GM10248 (cell line): ENCODE results near the gene ANAPC7.

Source experiments
- CTCF ChIA-PET: fragments of 300-600 bp; sonication (Branson Sonifier 250); formaldehyde crosslinking; extraction: SDS; loops from one replicate; lab custom pipeline; 2021; ENCODE audit warnings: antibody characterized with exemption; lab: Yijun Ruan, JAX
- POLR2A ChIA-PET: fragments of 350-650 bp; sonication (Branson Sonifier 250); formaldehyde crosslinking; extraction: SDS; loops from one replicate; lab custom pipeline; 2020; ENCODE audit warnings: antibody characterized with exemption; lab: Yijun Ruan, JAX
- DNase-seq: peaks from one replicate; pipeline ENCODE4 v3.0.0; 2012; ENCODE audit errors: extremely low spot score
- TF ChIP-seq, protein P1 (sequence below): IDR thresholded peaks from 2 replicates; pipeline ENCODE4 v1.5.1; 2012; ENCODE audit warnings: mild to moderate bottlenecking, low read depth; ENCODE audit errors: extremely low read depth, missing control alignments, control extremely low read depth

ANAPC7 gene

DNA sequence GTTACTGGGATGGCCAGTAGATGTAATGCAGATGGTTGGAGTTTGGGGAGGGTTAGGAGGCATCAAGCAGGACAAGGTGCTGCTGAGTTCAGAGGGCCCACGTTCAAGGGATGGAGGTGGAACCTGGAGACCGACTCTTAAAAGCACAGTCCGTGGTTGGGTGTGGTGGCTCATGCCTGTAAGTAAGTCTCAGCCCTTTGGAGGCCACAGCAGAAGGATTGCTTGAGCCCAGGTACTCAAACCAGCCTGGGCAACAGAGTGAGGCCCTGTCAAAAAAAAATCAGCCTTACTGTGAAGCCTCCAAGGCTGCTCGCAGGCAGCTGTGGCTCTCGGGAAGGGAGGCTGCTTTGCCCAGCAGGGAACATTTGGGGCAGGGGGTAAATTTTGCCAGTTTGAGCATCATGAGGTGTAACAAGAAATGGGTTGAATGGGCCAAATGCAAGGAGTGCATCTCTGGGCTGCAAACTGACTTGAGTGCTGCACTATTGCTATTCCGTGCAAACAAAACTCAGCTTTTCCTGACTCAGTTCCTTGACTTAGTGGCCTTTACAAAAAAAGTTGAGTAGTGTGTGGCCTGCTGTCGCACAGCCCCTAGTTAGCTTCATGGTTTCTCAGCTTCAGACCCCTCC, 55.0 kb downstream of the ANAPC7 start:
- ChIA-PET POLR2A (interaction anchor here (0.6 kb wide), 1 partner anchor 636 kb away, joined by 6 read pairs; no protein-coding TSS in a partner anchor), CTCF (interaction anchor here (0.8 to 2.8 kb wide), 7 partner anchors 9 to 83 kb away, joined by 3 to 20 read pairs (median 7); no protein-coding TSS in a partner anchor)
- TF ChIP-seq, protein P1, sequence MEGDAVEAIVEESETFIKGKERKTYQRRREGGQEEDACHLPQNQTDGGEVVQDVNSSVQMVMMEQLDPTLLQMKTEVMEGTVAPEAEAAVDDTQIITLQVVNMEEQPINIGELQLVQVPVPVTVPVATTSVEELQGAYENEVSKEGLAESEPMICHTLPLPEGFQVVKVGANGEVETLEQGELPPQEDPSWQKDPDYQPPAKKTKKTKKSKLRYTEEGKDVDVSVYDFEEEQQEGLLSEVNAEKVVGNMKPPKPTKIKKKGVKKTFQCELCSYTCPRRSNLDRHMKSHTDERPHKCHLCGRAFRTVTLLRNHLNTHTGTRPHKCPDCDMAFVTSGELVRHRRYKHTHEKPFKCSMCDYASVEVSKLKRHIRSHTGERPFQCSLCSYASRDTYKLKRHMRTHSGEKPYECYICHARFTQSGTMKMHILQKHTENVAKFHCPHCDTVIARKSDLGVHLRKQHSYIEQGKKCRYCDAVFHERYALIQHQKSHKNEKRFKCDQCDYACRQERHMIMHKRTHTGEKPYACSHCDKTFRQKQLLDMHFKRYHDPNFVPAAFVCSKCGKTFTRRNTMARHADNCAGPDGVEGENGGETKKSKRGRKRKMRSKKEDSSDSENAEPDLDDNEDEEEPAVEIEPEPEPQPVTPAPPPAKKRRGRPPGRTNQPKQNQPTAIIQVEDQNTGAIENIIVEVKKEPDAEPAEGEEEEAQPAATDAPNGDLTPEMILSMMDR: no peak
- no peak for DNase-seq

DNA sequence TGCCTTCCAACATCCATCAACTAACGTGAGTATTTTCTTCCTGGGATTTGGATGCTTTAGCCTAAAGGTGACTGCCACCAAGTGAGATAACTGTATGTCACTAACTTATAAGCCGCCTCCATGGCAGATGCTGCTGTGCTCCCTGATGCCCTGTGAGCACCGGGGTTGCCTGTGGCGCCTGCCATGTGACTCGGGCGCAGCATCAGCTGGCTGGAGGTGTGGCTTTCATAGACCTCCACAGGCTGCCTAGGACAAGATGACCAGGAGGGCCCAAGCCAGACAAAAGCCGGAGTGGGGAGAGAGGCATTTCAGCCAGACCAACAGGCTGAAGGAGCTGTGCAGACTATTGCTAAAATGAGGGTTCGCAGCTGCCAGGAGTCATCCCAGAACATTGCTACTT, 55.7 kb downstream of the ANAPC7 start:
- POLR2A ChIA-PET: interaction anchor here (0.7 kb wide), 1 partner anchor 311 kb away, joined by 3 read pairs; no protein-coding TSS in a partner anchor
- TF ChIP-seq, protein P1: no peak
- CTCF ChIA-PET: interaction anchor here (0.7 to 2.4 kb wide), 5 partner anchors 8 to 69 kb away, joined by 3 to 14 read pairs (median 5); no protein-coding TSS in a partner anchor
- DNase-seq: no peak

DNA sequence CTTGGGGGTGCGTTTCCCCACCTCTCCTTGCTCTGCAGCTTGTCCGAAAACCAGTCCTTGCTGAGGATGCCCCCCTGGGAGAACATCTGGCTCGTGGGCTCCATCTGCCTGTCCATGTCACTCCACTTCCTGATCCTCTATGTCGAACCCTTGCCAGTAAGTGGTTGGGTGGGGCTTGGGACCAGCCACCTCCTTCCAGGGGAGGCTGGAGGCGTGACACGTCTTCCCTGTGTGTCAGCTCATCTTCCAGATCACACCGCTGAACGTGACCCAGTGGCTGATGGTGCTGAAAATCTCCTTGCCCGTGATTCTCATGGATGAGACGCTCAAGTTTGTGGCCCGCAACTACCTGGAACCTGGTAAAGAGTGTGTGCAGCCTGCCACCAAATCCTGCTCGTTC, 57.5 kb downstream of the ANAPC7 start:
- no peak for DNase-seq
- ChIA-PET POLR2A (no interaction called here), CTCF (interaction anchor here (1.4 kb wide), 1 partner anchor 85 kb away, joined by 6 read pairs; no protein-coding TSS in a partner anchor)
- TF ChIP-seq, protein P1: no peak

DNA sequence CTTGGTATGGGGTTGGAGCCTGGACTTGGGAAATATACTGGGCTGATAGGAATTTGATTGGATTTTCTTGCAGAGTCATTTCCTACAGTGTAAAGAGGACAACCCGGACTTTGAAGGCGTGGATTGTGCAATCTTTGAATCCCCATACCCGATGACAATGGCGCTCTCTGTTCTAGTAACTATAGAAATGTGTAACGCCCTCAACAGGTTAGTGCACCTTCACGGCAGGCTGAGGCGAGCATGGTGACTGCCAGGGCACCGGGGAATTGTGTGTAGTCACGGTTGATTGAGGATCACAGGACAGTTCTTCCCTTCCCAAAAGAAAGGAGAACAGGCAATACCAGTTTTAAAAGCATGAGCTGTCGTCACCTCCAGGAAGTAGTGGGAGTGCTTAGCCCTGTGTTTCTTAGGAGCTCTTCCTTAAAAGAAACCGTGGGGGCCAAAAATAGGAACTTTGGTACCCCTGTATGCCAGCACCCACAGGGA, 58.3 kb downstream of the ANAPC7 start:
- TF ChIP-seq, protein P1: no peak
- ChIA-PET POLR2A (no interaction called here), CTCF (interaction anchor here (1.4 kb wide), 1 partner anchor 86 kb away, joined by 6 read pairs; no protein-coding TSS in a partner anchor)
- no peak for DNase-seq

DNA sequence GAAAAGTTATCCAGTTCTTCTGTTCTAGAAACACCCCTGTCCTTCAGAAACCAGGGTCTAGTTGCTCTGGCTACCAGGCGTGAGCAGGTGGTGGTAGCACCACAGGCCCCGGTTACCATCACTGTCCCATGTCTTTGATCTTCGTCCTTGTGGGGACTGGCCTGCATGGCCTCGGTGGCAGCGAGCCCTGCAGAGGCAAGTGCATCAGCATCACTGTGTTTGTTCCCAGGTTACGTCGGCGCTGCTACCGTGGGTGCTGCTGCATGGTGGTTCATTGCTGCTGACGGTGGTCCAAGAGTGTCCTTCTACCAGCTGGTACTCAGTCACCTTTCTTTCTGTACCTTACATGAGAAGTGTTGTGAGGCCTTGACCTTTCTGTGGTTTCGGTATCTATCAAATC, 58.9 kb downstream of the ANAPC7 start:
- CTCF ChIA-PET: no interaction called here
- no peak for DNase-seq
- POLR2A ChIA-PET: no interaction called here
- TF ChIP-seq, protein P1: no peak

DNA sequence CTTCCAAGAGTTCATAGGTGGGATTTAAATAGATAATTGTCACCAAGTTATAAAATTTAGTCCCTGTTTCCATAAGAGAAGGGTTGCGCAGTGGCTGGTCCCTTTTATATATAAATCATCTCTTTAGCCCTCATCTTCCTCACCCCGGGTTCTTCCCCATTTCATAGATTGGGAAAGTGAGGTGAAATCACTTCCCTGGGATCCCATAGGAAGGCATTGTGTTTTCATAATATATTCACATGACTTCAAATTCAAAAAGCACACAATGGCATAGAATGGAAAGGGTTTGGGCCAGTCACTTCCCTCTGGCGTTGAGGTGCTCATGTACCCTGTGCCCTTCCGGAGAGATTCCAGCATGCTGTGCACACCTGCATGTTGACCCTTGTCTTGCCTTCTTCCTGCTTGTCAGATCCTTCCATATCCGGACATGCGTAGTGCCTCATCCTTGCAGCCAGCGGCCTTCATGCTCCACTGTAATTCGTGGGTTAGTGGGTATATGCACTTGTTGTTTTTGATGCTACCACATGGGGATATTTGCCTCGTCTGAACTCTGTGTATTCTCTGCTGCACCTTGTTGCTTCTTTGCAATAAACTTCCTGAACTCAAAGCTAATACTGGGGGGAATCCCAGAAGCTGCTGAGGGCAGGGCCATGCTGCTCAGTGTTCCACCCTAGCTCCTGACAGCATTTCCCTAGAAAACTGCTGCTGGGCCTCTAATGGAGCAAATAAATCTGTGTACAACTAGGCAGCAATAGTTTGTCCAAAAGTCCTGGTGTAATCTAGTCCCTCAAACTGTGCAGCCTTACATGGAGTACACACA, 59.6 kb downstream of the ANAPC7 start:
- POLR2A ChIA-PET: no interaction called here
- CTCF ChIA-PET: interaction anchor here (1.0 kb wide), 1 partner anchor 16 kb away, joined by 3 read pairs; no protein-coding TSS in a partner anchor
- TF ChIP-seq, protein P1: no peak
- DNase-seq: no peak
